Measurements from ENCODE around the gene PKD1.

DNA sequence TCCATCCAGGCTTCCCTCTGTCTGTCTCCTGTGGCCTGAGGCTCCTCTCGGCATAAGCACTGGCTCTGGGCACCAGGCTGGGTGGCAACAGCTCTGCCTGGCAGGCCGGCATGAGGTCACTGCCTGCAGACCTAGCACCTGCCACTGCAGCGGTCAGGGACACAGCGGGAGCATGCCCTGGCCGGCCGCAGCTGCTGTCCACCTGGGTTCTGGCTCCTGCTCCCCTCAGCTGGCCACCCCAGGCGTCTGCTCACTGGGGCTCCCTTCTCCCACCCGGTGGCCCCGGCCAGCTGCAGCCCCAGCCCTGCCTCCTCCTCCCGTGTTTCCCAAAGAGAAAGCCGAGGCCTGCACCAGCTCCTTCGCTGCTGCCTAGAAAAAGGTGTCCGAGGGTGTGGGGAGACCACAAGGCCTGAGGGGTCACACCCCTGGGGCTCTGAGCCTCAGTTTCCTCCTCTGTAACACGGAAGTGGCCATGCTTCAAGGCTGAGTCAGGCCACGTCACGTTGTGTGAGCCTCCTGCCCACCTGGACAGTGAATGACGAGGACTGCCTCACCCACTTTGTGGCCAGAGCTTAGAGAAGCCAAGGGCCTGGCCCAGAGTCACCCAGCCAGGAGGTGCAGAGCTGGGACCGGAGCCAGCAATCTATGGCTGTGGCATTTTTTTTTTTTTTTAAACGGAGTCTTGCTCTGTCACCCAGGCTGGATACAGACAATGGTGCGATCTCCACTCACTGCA, 94.7 kb downstream of the PKD1 start:
- TF ChIP-seq POLR2AphosphoS5 (IDR thresholded peaks at IDR 0.05) (peak in 1 of 4 donors; percentile 9), EP300 (IDR thresholded peaks at IDR 0.05) (no peak)

Measured in sigmoid colon (tissue), 4 donors.